ENCODE results near the gene KCNQ1. TPM values are rescaled to one million over a fixed set of nuclear protein-coding genes. Genes with fewer than 3 reads are reported as not detected.

KCNQ1 gene
- total and polyA plus RNA-seq, 2 donors (not counting 3 experiments of a cell fraction or from before 2014, with no cell fraction given), result 0.07 to 0.09 TPM

- Histone ChIP-seq H3K4me1 (ENCODE audit: control insufficient read depth, extremely low read depth, insufficient read depth, low read length) (no peaks in the 10 kb centered on the region), H3K79me2 (ENCODE audit: control insufficient read depth, insufficient read depth, low read length) (no peaks in the 10 kb centered on the region), H3K27ac (ENCODE audit: insufficient read depth, low read depth, low read length) (no peak overlapping the region), H3K4me3 (replicated peaks in 1 of 3; ENCODE audit: insufficient read depth in 1 of 3, low read depth in 1 of 3, low read length in 3 of 3) (no peak overlapping the region), H4K20me1 (replicated peaks; ENCODE audit: control insufficient read depth, extremely low read depth, insufficient read depth, low read length) (no peaks in the 10 kb centered on the region), H3K4me2 (ENCODE audit: insufficient read depth, low read length) (no peak overlapping the region), H3K9me3 (replicated peaks; ENCODE audit: control insufficient read depth, insufficient read depth, low read length) (no peaks in the 10 kb centered on the region), H2AFZ (ENCODE audit: low read depth, low read length) (no peak overlapping the region), H3K36me3 (ENCODE audit: control insufficient read depth in 2 of 2, extremely low read depth in 1 of 2, insufficient read depth in 2 of 2, low read length in 2 of 2) (no peaks in the 10 kb centered on the region), H3K9me1 (replicated peaks; ENCODE audit: control insufficient read depth, extremely low read depth, insufficient read depth, low read length) (no peaks in the 10 kb centered on the region), H3K9ac (replicated peaks; ENCODE audit: extremely low read depth, insufficient read depth, low read length) (no peak overlapping the region), H3K27me3 (ENCODE audit: control insufficient read depth in 2 of 2, insufficient read depth in 2 of 2, low read length in 2 of 2) (no peaks in the 10 kb centered on the region)
- intact Hi-C loops (cut with micrococcal nuclease) (no loop called here), dilution Hi-C loops (cut with MboI; ENCODE audit: extremely low pct_ligation_motif_present, low sequenced_read_pairs) (no loop called here)
- DNase-seq (ENCODE audit: low read depth, low spot score) (no peak), FAIRE-seq (no peak)
- no TSS peak for BruUV-seq (replicated peaks)
- TF ChIP-seq CTCF (IDR thresholded peaks at IDR 0.05; ENCODE audit: extremely low read depth in 1 of 2, insufficient read depth in 1 of 2, low read depth in 1 of 2, low read length in 2 of 2) (no peak), FOS (IDR thresholded peaks at IDR 0.05; ENCODE audit: borderline replicate concordance, insufficient read depth, low read length) (no peak), EZH2 (IDR thresholded peaks at IDR 0.05; ENCODE audit: borderline replicate concordance, low read depth, low read length, severe bottlenecking) (no peak), MAX (IDR thresholded peaks at IDR 0.05; ENCODE audit: insufficient read depth, insufficient read length) (no peak), JUN (IDR thresholded peaks at IDR 0.05; ENCODE audit: borderline replicate concordance, insufficient read depth, insufficient read length, low read depth) (no peak), POLR2A (IDR thresholded peaks at IDR 0.05; ENCODE audit: low read depth, low read length) (no peak), POLR2AphosphoS5 (IDR thresholded peaks at IDR 0.05; ENCODE audit: insufficient read depth, low read depth, low read length) (no peak)
- ChIA-PET POLR2A (no interaction called here), CTCF (interaction anchor here (0.5 kb wide), 1 partner anchor 456 kb away, joined by 3 read pairs; no protein-coding TSS in a partner anchor)
Measured at GRCh38 chr11:2462986-2463765, 18.4 kb downstream of the KCNQ1 start.
